Activated CD4-positive, alpha-beta T cell treated with anti-CD3 and anti-CD28 coated beads, Interleukin-2, Interleukin-4, amounts not matched to agents 100 ng/mL and 50 ng/mL, durations not matched to agents 16 hours and 8 hours (primary cell): ENCODE measurements around the gene CDCP1.

Source experiments
- DNase-seq: peaks from one replicate; pipeline ENCODE4 v3.0.0-alpha.2; 2020; ENCODE audit warnings: low spot score

The CDCP1 gene

GRCh38 chr3:45137656-45138181, 8.5 kb downstream of the CDCP1 start:
- DNase-seq, result no peak

GRCh38 chr3:45135959-45136358, 10.2 kb downstream of the CDCP1 start:
- no peak for DNase-seq

- no peak for DNase-seq
Measured at GRCh38 chr3:45134758-45135521, 11.2 kb downstream of the CDCP1 start.

- no peak for DNase-seq
Measured at GRCh38 chr3:45132568-45133211, 13.5 kb downstream of the CDCP1 start.

DNA sequence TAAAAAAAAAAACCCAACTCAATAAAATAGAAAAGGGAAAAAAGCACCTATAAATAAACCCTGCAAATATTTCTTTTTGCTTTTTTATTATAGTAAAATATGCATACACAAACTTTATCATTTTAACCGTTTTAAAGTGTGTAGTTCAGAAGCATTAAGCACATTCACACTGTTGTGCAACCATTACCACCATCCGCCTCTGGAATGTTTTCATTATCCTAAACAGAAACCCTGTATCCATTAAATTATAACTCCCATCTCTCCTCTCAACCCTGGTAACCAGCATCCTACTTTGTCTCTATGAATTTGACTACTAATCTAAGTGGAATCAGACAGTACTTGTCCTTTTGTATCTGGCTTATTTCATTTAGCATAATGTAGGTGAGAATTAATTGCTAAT, 15.0 kb downstream of the CDCP1 start:
- no peak for DNase-seq

DNA sequence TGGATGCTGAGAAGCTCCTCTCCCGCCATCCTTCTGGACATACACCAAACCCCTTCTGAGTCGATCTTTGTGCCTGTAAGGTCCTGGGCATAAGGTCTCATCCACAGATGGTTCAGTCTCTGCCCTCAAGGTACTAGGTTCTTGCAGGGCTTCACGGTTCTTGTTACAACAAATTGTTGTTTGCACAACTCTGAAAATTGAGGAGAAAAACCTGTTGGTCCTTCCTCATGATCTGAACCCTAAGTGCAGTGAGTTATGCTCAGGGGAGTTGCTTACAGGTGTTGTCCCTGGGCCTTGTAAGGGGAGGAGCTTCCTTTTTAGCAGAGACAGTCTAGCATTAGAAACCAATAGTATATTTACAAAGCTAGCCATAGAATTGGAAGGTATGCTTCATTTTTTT, 15.7 kb downstream of the CDCP1 start:
- no peak for DNase-seq

- DNase-seq, result no peak
Measured at GRCh38 chr3:45128950-45129349, 17.2 kb downstream of the CDCP1 start.

DNA sequence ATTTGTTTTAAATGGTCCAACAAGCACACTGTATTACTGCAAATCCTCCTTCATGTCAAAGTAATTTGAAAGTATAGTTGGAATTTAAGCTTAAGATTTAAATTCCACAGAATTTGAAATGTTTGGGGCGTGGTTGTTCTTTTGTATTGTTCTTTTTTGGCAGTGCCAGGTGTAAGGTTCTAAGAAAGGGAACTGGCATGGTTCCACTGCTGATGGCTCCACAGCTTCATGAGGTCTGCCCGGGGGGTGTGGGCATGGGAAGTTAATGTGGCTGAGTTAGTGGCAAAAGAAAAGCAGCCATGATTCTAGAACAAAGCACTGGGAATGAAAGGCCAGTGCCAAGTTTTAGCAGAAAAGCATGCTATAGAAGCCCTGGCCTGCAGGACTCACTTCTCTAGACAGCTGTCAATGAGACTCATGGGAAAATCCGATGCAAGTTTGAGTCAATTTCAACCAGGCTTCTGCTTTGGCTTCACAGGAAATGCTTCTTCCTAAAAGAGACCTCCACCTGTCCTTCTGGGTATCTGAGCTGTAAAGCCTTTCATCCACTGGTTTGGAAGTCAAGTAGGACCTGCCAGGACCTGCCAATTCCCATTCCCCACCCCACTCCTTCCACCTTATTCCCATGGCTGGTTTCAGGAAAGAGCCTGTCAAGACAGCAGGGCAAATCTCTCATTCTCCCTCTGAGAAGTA, 18.9 kb downstream of the CDCP1 start:
- no peak for DNase-seq

DNA sequence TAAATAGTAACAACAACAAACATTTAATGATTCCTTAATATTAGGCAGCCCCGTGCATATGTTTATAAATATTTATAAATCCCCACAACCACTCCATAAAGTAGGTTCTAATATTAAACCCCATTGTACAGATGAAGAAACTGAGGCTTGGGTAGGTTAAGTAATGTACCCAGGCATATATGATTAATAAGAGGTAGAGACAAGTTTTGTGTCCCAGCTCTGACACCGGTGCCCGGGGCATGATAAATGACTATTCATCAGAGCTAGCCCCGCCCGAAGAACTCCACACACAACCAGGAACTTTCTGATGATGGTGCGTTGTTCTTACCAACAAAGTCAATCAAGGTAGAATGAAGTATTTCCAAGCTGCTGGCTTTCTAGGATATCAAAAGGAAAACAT, 19.4 kb downstream of the CDCP1 start:
- DNase-seq, result no peak

GRCh38 chr3:45125550-45126026, 20.6 kb downstream of the CDCP1 start:
- no peak for DNase-seq

GRCh38 chr3:45124956-45125355, 21.2 kb downstream of the CDCP1 start:
- no peak for DNase-seq

DNA sequence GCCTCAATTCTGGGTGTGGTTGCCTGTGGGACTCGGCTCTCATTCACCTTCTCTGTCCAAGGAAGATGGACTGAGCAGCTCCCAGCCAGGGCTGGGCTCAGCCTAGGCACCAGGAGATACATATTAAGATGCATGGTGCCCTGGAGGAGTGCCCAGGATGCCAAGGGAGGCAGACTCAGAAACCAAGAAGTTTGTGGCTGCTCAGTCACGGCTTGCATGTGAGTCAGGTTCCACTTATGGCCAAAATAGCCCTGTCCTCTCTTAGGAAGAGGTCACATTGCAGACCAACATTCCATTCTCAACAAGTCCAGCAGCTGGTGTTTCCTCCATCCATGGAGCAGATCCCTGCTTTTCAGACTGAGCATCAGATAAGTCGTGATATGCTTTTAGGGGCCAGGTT, 21.8 kb downstream of the CDCP1 start:
- DNase-seq, result no peak

GRCh38 chr3:45123581-45124269, 22.5 kb downstream of the CDCP1 start:
- DNase-seq, result no peak

- DNase-seq, result no peak
Measured at GRCh38 chr3:45123030-45123429, 23.1 kb downstream of the CDCP1 start.

DNA sequence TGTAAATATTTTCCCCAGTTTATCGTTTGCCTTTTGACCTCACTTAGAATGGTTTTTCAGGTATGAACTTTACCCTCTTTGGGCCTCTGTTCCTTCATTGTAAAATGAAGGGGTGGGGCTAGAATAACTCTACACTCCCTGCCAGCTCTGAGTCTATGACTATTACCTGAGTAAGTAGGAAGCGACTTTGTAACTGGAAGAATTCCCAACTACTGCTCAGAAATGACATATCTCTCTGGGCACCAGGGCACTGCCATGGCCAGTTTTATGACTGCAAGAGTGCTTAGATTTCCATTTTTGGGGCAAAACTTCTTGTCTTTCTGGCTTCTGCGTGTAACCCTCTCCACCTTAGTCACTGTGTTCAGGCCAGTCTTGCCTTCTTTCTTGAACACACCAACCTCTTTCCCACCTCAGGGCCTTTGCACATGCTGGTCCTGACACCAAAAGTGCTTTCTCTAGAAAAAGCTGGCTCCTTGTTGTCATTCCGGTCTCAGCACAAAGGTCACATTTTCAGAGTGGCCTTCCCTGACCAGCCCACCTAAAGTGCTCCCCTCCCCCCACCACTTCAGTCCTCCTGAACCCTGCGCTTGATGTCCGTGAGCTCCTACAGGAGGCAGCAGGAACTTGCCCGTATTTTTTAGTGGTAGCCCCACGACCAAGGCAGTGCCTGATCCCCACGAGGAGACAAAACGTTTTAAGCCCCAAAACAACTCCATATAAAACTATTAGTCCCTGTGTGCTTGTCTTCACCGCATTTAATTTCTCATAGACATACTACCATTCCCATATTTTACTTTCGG, 25.6 kb downstream of the CDCP1 start:
- DNase-seq, result no peak

- DNase-seq, result no peak
Measured at GRCh38 chr3:45119824-45120358, 26.3 kb downstream of the CDCP1 start.

GRCh38 chr3:45119376-45119775, 26.8 kb downstream of the CDCP1 start:
- no peak for DNase-seq

- DNase-seq, result no peak
Measured at GRCh38 chr3:45118615-45119071, 27.5 kb downstream of the CDCP1 start.

DNA sequence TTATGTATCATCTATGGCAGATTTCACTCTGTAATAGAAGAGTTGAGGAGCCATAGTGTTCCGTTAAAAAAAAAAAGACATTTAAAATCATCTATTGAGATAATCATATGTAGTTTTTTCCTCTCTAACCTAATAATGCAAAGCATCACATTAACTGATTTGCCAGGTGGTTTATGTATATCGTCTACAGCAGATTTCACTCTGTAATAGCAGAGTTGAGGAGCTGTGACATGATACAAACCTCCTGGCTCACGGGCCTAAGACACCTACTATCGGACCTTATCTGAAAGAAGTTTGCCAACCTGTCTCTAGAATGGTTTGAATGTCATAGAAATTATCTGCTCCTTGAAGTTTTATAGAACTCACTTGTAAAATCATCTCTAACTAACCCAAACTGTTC, 29.8 kb downstream of the CDCP1 start:
- no peak for DNase-seq

- no peak for DNase-seq
Measured at GRCh38 chr3:45113625-45114050, 32.5 kb downstream of the CDCP1 start.

DNA sequence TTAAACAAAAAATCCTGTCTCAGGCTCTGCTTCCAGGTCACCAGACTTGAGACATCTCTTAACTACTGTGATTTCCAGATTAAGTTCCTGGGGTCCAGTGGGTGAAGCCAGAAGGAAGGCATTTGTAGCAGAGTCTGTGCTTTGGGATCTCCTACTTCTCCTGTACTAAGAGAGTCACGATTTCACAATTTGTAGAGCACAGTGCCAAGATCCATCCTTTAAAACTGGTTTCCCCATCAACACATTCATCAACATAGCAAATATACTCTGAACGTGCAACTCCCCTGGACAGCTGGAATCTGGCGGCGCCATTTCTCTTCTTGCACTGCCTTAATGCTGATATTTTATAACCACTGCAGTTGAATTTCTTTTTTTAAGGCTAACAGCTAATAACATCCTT, 33.2 kb downstream of the CDCP1 start:
- no peak for DNase-seq
